Testis (tissue), 3 donors: ENCODE measurements around the gene AUTS2. TPM values are rescaled to one million over a fixed set of nuclear protein-coding genes. Genes with fewer than 3 reads are reported as not detected.

Experiments
- DNase-seq: peaks from one replicate; pipeline ENCODE4 v3.0.0-alpha.2; 2019
- H3K27ac ChIP-seq, 2 donors: fragments of 200-600 bp; sonication (generic); one replicate each; pipeline ENCODE4 v1.5.1; 2019
- H3K27me3 ChIP-seq: fragments of 200-600 bp; sonication (generic); one replicate; pipeline ENCODE4 v1.5.1; 2019
- H3K36me3 ChIP-seq: fragments of 200-600 bp; sonication (generic); one replicate; pipeline ENCODE4 v1.5.1; 2017; ENCODE audit warnings: low read depth; ENCODE audit errors: missing control alignments
- H3K4me1 ChIP-seq: fragments of 200-600 bp; sonication (generic); one replicate; pipeline ENCODE4 v1.5.1; 2019
- H3K4me3 ChIP-seq, 2 donors: fragments of 200-600 bp; sonication (generic); one replicate each; pipeline ENCODE4 v1.5.1; 2017 to 2019
- H3K9me3 ChIP-seq: fragments of 200-600 bp; sonication (generic); one replicate; pipeline ENCODE4 v1.5.1; 2017
- POLR2A ChIP-seq: fragments of 450-650 bp; IDR thresholded peaks from one replicate; pipeline ENCODE4 v1.6.1; 2017; ENCODE audit warnings: antibody characterized with exemption, mild to moderate bottlenecking, moderate library complexity
- WGBS, 2 donors: methylation state at CpG; one replicate each; pipeline ENCODE4 v1.1.5; 2018; 5-methylcytosine and 5-hydroxymethylcytosine counted together
- intact Hi-C: fragments of 100-400 bp; cut with DNase I; formaldehyde crosslinking; loops from one replicate; pipeline ENCODE4 v1.15.1; 2023; ENCODE audit warnings: low total_unique reads
- polyA plus RNA-seq: library from polyadenylated mRNA; stranded (reverse); fragments of 350-450 nt; fragmentation: Illumina TruSeq; extraction: RNeasy Lipid Tissue Mini Kit (QIAGEN cat#74804); gene quantifications from one replicate; pipeline ENCODE4 v1.2.3, GENCODE V29; 2014; ENCODE audit warnings: low read depth, low replicate concordance; ENCODE audit not compliant: insufficient read depth
- total RNA-seq, 2 donors: library from RNA; depleted of rRNA; stranded (reverse); fragments of >200 nt; gene quantifications; one replicate each; pipeline ENCODE4 v1.2.3, GENCODE V29; 2016
- TF ChIP-seq, protein P1 (sequence below), 3 experiments: fragments of 450-650 bp in 2 of 3; fragments of 200-600 bp in 1 of 3; sonication (generic) in 1 of 3; IDR thresholded peaks; one replicate each; pipeline ENCODE4 v1.5.1; 2016 to 2019; ENCODE audit warnings: antibody characterized with exemption in 3 of 3, mild to moderate bottlenecking in 2 of 3, moderate library complexity in 1 of 3

AUTS2 gene
- total and polyA plus RNA-seq, 3 donors from 2014 or later = 21.3 to 75.5 (median 56.1) TPM

DNA sequence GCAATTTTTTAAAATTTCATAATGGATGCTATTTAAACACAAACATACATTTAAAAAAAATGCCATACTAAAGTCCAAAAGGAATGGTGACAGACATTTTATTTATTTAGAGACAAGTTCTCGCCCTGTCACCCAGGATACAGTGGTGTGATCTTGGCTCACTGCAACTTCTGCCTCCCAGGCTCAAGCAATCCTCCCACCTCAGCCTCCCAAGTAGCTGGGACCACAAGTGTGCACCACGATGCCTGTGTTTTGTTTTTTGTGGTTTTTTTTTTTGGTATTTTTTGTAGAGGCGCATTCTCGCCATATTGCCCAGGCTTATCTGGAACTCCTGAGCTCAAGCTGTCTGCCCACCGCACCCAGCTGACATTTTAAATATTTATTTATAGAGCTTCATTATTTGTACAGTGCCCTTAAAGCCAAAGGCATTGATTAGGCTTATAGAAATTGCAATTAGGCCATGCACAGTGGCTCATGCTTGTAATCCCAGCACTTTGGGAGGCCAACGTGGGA lies 703.5 kb downstream of the AUTS2 start:
- no peaks in the 10 kb centered on the region for H3K4me1 ChIP-seq
- no peaks in the 10 kb centered on the region for H3K9me3 ChIP-seq
- no peak for TF ChIP-seq POLR2A
- TF ChIP-seq, protein P1, sequence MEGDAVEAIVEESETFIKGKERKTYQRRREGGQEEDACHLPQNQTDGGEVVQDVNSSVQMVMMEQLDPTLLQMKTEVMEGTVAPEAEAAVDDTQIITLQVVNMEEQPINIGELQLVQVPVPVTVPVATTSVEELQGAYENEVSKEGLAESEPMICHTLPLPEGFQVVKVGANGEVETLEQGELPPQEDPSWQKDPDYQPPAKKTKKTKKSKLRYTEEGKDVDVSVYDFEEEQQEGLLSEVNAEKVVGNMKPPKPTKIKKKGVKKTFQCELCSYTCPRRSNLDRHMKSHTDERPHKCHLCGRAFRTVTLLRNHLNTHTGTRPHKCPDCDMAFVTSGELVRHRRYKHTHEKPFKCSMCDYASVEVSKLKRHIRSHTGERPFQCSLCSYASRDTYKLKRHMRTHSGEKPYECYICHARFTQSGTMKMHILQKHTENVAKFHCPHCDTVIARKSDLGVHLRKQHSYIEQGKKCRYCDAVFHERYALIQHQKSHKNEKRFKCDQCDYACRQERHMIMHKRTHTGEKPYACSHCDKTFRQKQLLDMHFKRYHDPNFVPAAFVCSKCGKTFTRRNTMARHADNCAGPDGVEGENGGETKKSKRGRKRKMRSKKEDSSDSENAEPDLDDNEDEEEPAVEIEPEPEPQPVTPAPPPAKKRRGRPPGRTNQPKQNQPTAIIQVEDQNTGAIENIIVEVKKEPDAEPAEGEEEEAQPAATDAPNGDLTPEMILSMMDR (IDR thresholded peaks at IDR 0.05) = no peak
- H3K4me3 ChIP-seq = no peak overlapping the region
- intact Hi-C loops = no loop called here
- no peaks in the 10 kb centered on the region for H3K36me3 ChIP-seq
- H3K27me3 ChIP-seq = no peaks in the 10 kb centered on the region
- DNase-seq = no peak
- no peak overlapping the region for H3K27ac ChIP-seq
- WGBS, 2 donors = 90% methylated on average over 6 of the region's 6 CpGs

DNA sequence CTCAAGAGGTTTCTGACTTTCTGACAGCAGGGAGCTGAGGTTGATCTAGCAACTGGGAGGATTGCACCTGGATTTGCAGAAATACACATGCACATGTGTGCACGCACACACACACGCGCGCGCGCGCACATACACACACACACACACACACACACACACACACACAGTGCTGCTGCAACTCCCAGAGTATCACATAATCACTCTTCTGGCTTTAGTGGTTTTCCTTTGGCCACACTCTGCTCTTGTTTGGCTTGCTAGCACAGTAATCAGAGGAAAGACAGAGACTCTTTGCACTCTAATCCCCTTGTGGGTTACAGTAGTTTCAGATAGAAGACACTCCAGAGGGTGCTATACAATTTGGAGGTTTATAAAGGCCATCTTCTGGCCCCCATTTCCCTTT lies 705.0 kb downstream of the AUTS2 start:
- H3K4me1 ChIP-seq = no peaks in the 10 kb centered on the region
- DNase-seq = no peak
- intact Hi-C loops = no loop called here
- no peaks in the 10 kb centered on the region for H3K27me3 ChIP-seq
- no peak overlapping the region for H3K27ac ChIP-seq
- H3K9me3 ChIP-seq = no peaks in the 10 kb centered on the region
- no peak overlapping the region for H3K4me3 ChIP-seq
- WGBS, 2 donors = 82 to 96% methylated on average over 6 to 7 of the region's 7 CpGs
- TF ChIP-seq, protein P1 (IDR thresholded peaks at IDR 0.05) = no peak
- TF ChIP-seq POLR2A = no peak
- no peaks in the 10 kb centered on the region for H3K36me3 ChIP-seq

DNA sequence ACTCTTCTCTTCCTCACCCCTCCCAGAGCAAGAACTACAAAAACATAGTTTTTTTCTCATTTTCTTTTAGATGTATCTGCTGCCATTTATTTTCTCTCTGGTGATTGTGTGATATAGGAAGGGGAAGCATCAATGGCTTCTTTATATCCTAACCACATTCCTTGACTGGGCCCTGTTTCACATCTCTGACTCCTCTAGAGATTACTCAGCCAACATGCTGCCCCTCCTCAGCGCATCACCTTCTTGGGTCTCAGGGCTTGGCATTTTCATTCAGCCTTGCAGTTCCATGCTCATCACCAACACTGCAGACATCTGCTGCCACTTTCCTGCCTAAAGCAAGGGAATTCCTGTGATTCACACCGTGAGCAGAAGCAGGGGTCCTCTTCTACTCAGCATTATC lies 705.5 kb downstream of the AUTS2 start:
- no peaks in the 10 kb centered on the region for H3K9me3 ChIP-seq
- no peaks in the 10 kb centered on the region for H3K27me3 ChIP-seq
- no peak overlapping the region for H3K27ac ChIP-seq
- no peak for DNase-seq
- H3K4me1 ChIP-seq = no peaks in the 10 kb centered on the region
- H3K4me3 ChIP-seq = no peak overlapping the region
- intact Hi-C loops = no loop called here
- WGBS, 2 donors = 93 to 96% methylated on average over 2 of the region's 2 CpGs
- H3K36me3 ChIP-seq = no peaks in the 10 kb centered on the region
- TF ChIP-seq, protein P1 (IDR thresholded peaks at IDR 0.05) = no peak
- TF ChIP-seq POLR2A = no peak

DNA sequence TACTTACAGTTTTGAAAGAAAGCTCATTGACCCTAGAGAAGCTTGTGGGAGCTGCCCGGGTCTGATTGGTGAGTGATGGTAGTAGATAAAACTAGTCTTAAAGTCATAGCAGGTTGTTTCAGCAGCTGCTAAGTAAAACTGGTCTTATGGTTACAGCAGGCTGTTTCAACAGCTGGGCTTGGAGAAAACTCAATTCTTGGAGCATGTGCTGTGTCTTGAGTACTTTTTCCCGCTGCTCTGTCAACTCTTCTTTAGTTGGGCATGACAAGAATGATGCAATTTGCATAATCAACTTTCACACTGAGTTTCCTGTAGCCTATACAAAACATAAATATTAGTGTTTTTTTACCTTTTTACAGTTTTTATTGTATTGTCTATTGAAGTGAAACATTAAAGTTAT lies 707.9 kb downstream of the AUTS2 start:
- H3K27me3 ChIP-seq = no peaks in the 10 kb centered on the region
- no peak for DNase-seq
- no peak overlapping the region for H3K27ac ChIP-seq
- intact Hi-C loops = no loop called here
- TF ChIP-seq, protein P1 (IDR thresholded peaks at IDR 0.05) = no peak
- TF ChIP-seq POLR2A = no peak
- WGBS, 2 donors = 77 to 87% methylated on average over 2 of the region's 2 CpGs
- no peaks in the 10 kb centered on the region for H3K9me3 ChIP-seq
- no peak overlapping the region for H3K4me3 ChIP-seq
- no peaks in the 10 kb centered on the region for H3K4me1 ChIP-seq
- H3K36me3 ChIP-seq = no peaks in the 10 kb centered on the region

DNA sequence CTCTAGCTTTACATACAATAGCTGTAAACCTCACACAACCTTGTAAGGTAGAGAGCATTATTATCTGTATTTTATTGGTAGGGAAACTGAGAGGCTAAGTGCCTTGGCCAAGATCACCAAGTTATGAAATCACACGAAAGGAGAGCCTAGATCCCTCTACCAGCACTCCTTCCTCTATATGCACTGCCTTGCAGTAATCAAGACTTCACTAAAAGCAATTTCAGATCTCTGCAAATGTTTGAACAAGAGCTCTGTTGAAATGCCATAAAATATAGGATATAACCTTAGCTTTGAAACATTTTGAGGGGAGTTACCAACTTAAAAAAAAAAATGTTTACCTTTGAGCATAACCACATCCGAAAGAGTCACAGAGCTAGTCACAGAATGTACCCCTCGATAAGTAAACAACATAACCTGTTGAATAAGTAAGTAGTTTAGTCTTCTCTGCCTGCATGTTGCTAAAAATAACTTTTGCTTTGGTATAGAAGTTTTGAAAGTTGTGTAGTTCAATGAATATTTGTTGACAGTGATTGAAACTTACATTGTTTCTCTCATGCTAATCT lies 709.4 kb downstream of the AUTS2 start:
- no peaks in the 10 kb centered on the region for H3K36me3 ChIP-seq
- no peaks in the 10 kb centered on the region for H3K9me3 ChIP-seq
- no peaks in the 10 kb centered on the region for H3K4me1 ChIP-seq
- 81 to 87% methylated on average over 3 of the region's 3 CpGs for WGBS, 2 donors
- no peak overlapping the region for H3K4me3 ChIP-seq
- intact Hi-C loops = no loop called here
- no peak for DNase-seq
- TF ChIP-seq, protein P1 (IDR thresholded peaks at IDR 0.05) = no peak
- TF ChIP-seq POLR2A = no peak
- no peak overlapping the region for H3K27ac ChIP-seq
- no peaks in the 10 kb centered on the region for H3K27me3 ChIP-seq
